Activated T-helper 1 cell treated with anti-CD3 and anti-CD28 coated beads, Interleukin-2, amount 50 U/mL, for 16 hours (primary cell): ENCODE results near the gene GDAP1L1.

Source experiments
- DNase-seq, 2 donors: peaks; one replicate each; pipeline ENCODE4 v3.0.0-alpha.2; 2020; ENCODE audit warnings: low read depth in 1 of 2, low spot score in 1 of 2

Gene GDAP1L1

DNA sequence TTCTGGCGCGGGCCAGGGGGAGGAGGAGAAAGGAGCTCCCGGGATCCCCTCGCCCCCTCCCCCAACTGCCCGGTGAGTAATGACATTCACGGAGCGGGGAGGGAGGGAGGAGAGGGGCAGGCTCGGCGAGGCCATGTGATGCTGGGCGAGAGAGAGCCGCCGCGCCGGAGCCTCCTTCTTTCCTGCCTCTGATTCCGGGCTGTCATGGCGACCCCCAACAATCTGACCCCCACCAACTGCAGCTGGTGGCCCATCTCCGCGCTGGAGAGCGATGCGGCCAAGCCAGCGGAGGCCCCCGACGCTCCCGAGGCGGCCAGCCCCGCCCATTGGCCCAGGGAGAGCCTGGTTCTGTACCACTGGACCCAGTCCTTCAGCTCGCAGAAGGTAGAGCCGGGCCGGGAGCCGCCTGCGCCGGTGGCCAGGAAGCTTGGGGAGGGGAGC lies at the start of gene GDAP1L1:
TSS of gene GDAP1L1 (plus strand) at position 178 of the 441 bp plus-strand sequence. CDS start at position 205, 27 bp downstream.
- DNase-seq = no peak

DNA sequence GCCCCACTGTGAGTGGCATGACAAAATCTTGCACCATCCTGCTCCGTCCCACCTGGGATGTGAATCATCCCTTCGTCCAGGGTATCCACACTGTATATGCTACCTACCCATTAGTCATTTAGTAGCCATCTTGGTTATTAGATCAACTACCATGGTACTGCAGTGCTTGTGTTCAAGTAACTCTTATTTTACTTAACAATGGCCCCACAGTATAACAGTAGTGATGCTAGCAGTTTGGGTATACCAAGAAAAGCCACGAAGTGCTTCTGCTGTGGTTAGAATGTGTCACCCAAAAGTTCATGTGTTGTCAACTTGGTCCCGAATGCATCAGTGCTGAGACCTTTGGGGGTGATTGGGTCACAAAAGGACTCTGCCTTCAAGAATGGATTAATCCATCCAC lies 48.2 kb upstream of the GDAP1L1 start:
- DNase-seq = no peak

DNA sequence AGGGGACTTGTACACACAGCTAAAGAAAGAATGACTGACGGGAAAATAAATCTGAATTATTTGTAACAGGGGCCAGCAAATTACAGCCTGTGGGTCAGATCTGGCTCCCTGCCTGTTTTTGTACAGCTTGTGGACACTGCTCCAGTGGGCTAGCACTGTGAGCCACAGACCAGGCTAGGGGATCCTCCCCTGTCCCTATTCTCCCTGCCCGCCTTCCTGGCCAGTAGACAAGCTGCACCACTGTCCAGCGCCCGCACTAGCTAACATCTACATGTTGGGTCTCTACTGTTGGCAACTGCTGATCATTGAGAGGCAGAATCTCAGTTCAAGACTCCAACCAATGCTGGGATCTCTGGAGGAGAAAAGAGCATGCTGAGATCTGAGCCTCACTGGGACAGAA lies 47.2 kb upstream of the GDAP1L1 start:
- DNase-seq = no peak

DNA sequence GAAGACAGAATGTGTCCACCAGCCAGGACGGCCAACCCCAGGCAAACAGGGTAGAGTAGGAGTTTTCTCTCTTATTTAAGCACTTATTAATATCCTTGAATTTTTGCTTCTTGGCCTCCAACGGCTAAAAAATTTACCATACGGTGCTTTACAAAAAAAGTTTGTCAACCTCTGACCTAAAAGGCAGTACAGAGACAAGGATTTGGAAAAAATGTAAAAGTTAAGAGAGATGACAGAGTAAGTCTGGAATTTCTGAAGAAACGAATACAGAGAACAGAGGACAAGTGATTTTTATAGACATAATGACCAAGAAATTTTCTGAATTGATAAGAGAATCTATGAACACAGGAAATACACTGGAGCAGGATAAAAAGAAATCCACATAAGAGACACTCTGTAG lies 46.7 kb upstream of the GDAP1L1 start:
- DNase-seq = no peak

DNA sequence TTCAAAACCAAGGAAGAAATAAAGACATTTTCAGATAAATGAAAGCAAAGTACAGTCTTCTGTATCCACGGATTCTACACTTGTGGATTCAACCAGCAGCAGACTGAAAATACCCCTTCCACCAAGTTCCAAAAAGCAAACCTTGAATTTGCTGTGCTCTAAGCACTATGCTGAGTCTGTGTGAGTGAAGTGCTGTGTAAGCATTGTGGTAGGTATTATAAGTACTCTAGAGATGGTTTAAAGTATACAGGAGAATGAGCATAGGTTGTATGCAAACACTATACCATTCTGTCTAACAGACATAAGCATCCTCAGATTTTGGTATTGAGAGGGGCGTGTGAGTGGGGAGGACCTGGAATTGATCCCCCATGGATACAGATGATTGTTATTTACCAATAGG lies 46.1 kb upstream of the GDAP1L1 start:
- no peak for DNase-seq

DNA sequence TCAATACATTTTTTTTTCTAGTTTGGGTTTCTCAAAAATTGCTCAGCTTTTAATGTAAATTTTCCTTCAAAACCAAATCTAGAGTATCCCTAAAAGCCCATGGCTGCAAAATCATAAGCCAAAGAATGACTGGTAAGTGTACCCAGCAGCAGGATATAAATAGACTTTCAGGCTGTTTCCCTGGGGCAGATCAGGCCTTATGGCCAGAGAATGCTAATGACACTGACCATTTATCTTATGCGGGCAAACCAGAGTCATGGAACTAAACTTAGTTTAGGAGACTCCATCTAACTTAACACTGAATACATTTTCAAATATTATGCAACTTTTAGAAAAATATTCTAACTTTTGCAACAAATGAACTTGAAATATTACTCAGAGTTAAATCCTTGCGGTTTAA lies 43.9 kb upstream of the GDAP1L1 start:
- no peak for DNase-seq

DNA sequence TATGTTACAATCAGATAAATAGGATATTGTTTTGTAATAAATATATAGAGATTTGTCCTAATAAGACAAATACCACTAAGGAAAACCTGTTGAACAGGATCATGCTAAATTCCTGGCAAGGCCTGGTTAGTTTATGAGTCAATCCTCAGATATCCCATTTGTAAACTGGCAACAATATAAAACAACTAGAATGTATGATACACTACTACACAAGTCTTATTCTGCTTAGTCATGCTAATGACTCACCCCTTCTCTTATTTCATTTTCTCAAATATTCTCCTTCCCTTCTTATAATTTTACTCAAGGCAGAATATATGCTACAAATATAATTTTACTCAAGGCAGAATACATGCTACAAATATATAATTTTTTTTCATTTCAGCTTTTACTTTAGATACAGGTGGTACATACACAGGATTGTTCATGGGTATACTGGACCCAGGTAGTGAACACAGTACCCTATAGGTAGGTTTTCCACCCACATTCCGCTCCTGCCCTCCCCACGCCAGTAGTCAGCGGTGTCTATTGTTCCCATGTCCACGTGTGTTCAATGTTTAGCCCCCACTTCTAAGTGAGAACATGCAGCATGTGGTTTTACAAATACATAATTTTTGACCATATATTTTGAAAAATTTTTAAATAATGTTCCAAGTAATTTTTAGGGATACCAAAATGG lies 42.8 kb upstream of the GDAP1L1 start:
- DNase-seq = no peak

DNA sequence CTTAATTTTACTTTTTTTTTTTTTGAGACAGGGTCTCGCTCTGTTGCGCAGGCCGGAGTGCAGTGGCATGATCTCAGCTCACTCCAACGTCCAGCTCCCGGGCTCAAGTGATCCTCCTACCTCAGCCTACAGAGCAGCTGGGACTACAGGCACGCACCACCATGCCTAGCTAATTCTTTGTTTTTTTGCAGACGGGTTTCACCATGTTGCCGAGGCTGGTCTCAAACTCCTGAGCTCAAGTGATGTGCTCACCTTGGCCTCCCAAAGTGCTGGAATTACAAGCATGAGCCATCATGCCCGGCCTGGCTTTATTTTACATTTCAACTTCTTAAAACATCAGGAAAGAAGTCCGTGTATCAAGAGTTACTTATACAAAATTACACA lies 42.3 kb upstream of the GDAP1L1 start:
- no peak for DNase-seq

DNA sequence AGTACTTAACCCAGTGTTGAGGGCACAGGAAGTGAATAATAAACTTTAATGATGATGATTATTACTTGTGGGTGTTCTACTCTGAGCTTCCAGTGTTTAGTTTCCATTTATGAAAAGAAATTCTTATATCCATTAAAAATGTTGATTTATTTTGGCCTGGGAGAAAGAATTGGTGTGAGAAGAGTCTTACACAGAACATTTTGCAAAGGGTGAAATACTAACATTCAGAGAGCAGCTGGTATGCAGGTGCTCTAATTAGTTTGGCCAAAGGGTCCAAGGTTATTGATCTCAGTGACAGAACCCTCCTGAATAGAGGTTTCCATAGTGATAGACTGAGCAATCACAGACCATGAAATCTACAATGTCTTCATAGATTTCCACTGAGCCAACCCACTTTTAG lies 41.0 kb upstream of the GDAP1L1 start:
- no peak for DNase-seq

DNA sequence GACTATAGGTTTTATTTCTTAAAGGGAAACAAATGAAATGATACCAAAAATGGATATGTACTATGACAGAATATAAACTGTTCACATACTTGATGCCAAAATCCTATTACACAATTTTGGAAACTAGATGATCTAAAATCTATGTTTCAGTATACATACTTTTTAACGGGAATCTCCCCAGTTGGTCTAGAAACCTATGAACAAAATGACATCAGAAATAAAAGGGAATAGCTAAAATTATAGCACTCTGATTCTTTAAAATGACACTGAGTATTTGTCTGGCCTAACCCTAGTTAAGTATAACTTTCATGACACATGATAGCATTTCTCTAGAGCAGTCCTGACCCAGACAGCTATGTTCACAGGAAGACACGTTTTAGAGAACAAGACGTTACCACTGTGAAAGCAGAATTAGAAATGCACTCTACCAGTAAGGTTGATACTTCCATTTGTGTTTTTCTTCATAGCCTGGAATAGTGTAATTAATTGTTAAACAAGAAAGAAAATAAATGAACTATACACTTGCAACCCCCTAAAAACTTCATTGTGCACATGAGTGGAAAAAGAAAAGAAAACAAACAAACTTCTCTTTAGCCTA lies 39.9 kb upstream of the GDAP1L1 start:
- no peak for DNase-seq

DNA sequence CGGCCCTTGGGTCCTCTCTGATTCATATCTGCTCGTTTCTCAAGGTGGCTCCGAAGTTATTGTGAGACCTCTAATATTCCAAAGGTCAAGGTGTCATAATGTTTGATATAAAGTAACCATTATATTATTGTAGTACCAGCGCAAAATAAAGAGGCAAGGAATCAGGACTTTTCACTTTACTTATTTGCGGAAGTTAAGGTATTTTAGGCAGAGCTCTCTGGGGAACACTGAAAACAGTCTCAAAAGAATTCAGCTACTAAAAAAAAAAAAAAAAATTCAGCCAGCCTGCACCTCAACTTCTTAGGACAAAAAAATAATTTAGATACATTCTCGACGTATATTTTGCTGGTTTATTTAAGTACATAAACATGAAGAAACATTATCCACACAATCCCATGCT lies 38.9 kb upstream of the GDAP1L1 start:
- DNase-seq = no peak

DNA sequence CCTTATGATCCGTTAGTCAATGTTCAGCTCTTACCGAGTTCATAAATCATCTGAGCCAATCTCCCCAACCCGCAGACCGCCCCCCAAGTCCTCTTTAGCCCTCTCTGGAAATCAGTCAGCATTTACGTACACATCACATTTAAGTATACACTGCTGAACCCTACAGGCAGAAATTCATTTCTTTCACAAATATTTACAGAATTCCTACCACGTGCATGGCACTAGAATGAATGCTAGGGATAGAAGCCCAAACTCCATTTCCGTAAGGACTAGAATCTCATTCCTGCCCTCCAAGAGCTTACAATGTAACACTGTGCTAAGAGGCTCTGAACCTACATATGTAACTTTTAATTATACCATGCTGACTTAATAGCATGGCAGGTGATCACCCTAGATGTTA lies 38.3 kb upstream of the GDAP1L1 start:
- no peak for DNase-seq

DNA sequence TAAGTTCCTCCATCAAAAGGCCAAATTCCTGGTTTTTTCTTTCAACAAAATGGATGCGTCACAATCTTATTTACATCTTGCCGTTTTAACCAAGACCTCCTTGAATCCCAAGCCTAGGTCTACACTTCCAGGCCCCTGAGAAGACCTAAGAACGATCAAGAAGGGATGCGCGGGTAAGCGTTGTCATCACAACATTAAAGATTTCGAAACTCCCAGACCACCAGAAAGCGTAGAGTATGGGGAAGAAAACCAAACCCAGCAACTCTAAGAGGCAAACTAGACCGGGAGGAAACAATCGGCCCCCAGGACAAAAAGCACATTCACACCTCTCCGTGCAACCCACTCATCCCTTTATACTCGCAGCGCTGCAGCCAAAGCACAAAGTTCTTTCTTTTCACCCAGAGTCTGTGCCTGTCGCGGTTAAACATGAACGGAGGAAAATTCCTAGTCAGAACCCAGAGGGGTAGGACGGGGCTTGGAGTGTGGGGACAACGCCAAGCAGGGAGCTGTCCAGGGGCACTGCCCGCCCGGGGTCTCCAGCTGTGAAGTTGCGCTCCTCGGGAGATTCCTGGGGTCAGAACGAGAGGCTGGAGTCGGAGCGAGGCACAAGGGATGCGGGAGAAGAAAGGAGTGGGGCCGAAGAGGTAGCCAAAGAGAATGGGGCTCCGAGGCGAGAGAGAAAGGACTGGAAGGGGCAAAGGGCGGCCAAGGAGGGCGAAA lies 37.3 kb upstream of the GDAP1L1 start:
- DNase-seq = no peak

DNA sequence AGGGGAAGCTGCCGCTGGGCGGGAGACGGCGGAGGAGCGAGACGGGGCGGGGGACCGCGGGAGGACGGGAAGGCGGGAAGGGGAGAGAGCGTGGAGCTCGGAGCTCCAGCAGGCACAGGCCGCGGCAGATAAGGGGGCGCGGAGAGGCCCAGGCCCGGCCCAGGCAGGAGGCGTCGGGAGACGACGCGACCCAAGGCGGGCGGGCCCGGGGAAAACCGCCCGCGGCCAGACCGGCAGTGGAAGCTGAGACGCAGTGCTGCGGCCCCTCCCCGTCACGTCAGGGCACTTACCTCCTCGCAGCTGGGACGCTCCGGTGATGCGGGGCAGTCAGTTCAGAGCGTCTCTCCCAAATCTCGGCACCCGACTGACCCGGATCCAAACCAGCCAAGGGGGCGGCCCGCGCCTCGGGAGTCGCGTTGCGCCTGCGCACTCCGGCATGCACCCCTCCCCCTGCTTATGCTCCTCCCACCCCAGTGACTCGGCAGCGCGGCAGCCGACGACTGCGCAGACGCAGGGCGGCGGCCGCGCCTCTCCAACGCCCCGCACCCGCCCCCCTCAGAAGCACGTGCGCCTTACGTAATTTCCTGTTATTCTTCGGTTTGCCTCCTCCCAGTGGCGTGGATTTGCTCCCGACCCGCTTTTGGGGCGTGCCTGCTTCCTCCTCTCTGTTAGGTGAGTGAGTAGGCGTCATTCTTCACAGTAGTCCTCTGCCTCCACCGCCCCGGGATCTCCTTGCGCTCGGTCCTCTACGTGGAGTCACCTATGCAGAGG lies 36.5 kb upstream of the GDAP1L1 start, which contains the start of gene OSER1:
TSS of gene OSER1 (minus strand) at position 366 of the 771 bp plus-strand sequence. CDS start 3,814 bp downstream, outside the sequence.
- peak; percentile 96 to 97 for DNase-seq

DNA sequence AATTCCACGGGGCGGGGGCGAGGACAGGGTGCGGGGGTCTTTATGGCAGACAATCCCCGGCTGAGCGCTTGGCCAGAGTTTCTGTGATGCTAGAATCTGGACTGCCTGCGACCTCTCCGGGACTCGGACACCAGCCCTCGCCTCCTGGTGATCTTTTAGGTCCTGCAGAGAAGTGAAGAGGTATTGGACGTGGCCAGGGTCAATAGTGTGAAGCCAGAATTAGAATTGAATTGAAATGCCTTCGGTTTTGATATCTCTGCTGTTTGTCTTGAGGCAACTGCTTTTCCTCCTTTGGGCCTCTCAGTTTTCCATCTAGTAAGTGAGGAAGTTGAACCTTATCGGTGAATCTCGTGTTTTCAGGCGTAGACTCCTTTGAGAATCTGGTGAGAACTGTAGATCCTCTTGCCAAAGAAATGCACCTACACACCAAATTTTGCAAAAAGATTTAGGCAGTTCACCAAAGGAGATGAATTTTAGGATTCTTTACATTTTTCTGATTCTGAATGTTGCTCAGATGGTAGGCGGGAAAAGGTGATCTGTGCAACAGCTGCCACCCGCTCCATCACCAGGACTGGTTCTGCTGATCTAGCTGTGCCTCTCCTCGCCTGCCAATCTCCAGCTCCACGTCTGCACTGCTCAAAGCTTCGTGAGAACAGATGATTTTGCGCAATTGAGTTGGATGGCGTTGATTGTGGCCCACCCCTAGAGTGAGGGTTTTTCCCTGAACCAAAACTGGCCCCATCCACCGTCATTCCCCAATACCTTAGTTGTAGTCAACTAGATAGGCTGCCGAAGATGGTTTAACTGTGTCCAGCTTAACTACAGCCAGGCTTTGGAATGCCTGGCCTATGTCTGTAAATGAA lies 35.7 kb upstream of the GDAP1L1 start:
- no peak for DNase-seq

DNA sequence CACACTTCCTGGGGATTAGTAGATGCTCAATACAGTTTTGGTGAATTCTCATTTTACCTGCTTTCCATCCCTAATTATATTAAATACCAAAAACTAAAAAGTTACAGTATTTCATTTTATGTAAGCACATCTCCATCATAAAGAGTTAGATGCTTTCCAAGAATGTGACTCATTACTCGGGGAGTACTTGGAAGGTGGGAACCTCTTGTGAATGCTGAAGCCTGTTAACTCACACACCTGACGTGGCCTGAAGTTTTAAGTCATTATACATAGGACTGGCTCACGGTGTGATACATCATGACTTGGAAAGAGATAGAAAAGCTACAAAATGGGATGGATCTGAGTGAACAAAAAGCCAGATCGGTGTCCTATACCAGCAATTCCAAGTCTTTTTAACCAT lies 34.3 kb upstream of the GDAP1L1 start:
- no peak for DNase-seq

DNA sequence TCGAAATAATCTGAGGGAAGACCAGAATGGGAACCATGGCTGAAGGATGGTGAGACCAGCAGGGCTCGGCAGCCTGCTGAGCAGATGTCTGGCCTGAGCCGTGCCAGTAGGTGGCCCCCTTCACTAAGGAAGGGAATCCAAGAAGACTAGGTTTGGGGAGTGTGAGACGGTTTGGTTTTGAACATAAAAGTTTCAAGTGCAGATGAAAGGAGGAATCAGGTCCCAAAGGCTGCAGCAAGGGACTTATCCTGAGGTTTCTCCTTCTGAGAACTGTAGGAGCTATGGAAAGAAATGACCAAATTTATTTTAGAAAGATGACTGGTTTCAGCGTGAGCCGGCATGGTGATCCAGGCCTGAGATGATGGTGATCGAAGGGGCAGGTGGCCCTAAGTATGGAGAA lies 32.0 kb upstream of the GDAP1L1 start:
- peak; percentile 41 to 51 for DNase-seq

DNA sequence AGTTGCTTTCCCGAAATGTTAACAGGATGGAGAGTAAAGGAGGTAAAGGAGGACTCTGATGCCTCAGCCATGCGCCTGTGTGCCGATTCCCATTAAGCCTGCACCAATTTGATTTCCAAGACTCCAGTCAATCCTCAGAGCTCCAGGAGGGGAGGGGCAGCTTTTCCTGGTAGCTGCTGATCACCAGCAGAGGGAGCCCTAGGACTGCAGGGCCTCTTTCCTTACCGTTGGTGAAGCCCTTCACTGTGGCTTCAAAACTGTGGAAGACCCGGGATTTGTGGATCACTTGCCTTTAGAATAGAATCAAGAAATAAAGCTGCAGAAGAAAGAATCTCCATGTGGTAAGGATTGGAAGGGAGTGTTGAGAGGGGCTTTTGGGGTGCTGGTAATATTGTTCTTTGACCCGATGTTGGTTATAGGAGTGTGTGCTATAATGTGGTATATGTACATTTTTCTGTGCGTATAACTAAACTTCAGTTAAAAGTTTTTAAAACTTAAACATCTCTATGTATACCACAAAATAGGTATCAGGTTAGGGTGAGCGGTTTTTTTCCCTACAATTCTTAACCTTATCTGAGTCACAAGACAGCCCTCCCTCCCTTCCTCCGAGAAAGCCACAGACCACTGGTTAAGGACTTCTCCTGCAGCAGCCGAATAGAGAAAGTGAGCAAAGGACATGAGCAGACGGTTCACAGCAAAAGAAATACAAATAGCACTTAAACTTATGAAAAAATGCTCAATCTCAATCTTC lies 29.6 kb upstream of the GDAP1L1 start:
- peak; percentile 44 to 52 for DNase-seq

DNA sequence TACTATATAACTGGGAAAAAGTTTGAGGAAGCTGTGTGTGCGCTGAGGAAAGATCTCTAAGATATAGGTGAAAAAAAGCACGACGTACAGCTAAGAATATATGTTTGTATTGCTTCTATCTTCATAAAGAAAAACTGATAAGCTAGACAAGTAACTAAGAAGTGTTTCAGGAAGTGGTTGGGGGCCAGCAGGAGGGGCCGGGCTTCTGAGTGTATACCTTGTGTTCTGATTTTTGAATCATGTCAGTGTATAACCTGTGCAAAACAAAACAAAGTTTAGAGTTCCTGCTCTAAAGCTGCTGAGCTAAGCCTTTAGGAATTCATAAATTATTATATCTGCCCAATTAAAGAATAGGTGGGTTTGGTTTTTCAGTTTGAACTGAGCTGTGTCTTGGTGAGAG lies 28.7 kb upstream of the GDAP1L1 start:
- peak in 1 of 2 donors; percentile 24 for DNase-seq

DNA sequence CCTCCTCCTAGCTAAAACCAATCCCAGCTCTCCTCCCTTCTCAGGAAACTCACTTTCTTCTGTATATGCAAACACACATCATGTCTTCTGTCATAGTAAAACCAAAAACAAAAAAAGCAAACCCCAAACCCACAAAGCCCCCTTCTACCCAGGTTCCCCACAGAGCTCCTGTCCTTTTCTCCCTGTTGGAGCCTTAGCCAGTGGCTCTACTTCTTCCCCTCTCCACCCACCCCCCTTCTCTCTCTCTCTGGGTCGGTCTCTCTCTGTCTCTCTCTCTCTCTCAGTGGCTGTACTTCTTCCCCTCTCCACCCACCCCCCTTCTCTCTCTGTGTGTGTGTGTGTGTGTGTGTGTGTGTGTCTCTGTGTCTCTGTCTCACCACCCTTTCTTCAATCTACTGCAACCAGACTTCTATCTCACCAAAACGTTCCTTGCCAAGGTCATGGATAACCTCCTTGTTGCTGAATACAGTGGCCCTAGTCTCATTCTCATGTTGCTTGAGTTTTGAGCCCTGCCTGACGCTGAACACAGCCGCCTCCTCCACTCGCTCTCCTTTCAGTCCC lies 27.9 kb upstream of the GDAP1L1 start:
- no peak for DNase-seq
